AG04450 (cell line): ENCODE data around the gene MEST. TPM values are rescaled to one million over a fixed set of nuclear protein-coding genes. Genes with fewer than 3 reads are reported as not detected.

Experiments used
- CTCF ChIA-PET: fragments of 300-600, 350-600 bp; formaldehyde crosslinking; extraction: SDS; loops from one replicate; lab custom pipeline; 2022; ENCODE audit warnings: antibody characterized with exemption, inconsistent platforms; lab: Charles Lee
- POLR2A ChIA-PET: fragments of 350-600 bp; formaldehyde crosslinking; extraction: SDS; loops from one replicate; lab custom pipeline; 2021; ENCODE audit warnings: antibody characterized with exemption, inconsistent platforms; lab: Yijun Ruan, JAX
- DNase-seq: peaks from one replicate; pipeline ENCODE4 v3.0.0-alpha.2; 2011; ENCODE audit warnings: low read depth, low spot score
- H3K27ac ChIP-seq: one replicate; pipeline ENCODE4 v1.5.1; 2012; ENCODE audit warnings: low read depth, low read length, control low read depth
- H3K27me3 ChIP-seq: one replicate; pipeline ENCODE4 v1.6.0; 2012; ENCODE audit warnings: low read length; ENCODE audit not compliant: control insufficient read depth, insufficient read depth
- H3K4me3 ChIP-seq: 2 replicates; pipeline ENCODE4 v1.5.1; 2011; ENCODE audit warnings: mild to moderate bottlenecking, low read depth, low read length, control low read depth
- H3K9me3 ChIP-seq: 2 replicates; pipeline ENCODE4 v1.5.1; 2012; ENCODE audit warnings: low read length; ENCODE audit not compliant: control insufficient read depth, insufficient read depth
- polyA plus RNA-seq: library from polyadenylated mRNA; depleted of rRNA; stranded (reverse); fragments of >200 nt; gene quantifications from 2 replicates; pipeline ENCODE4 v1.2.3, GENCODE V29; 2011
- TF ChIP-seq, protein P1 (sequence below): IDR thresholded peaks from 2 replicates; pipeline ENCODE4 v1.5.1; 2011; ENCODE audit warnings: low read depth, low read length, control low read depth, inconsistent platforms

MEST gene
- polyA plus RNA-seq, 1 experiment: 293 TPM

DNA sequence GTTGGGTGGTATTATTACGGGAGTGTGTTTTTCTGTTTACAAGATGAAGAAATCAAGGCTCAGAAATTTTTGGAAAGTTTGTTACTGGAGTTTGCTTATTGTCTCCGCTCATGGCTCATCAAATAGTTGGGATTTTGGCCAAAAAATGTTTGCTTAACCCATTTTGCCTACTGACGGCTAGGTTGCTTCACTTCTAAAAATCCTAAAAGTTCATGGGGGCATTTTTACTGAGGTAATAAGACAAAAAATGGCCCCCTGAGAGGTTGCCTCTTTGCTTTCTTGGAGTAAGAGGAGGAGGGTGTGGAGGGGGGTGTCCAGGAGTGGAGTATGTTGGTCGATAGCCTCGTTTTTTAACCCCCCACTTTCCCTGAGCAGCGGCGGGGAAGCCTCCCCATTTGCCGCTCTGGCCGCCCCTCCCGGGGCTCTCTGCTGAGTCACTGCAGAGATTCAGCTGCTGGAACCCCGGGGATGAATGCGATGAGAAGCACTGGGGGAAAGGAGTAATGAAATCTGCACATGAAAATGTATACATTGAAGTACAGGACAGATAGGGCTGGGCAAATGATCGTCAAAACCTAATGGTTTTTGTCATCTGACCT, 1.5 kb downstream of the MEST start:
- no peaks in the 10 kb centered on the region for H3K27me3 ChIP-seq
- ChIA-PET POLR2A (no interaction called here), CTCF (interaction anchor here (1.3 kb wide), 1 partner anchor 215 kb away, joined by 3 read pairs; no protein-coding TSS in a partner anchor)
- H3K27ac ChIP-seq: peak overlapping the region; percentile 39
- DNase-seq: no peak
- peak overlapping the region; percentile 74 for H3K4me3 ChIP-seq
- peaks cover 30% of the 10 kb centered on the region for H3K9me3 ChIP-seq
- TF ChIP-seq, protein P1, sequence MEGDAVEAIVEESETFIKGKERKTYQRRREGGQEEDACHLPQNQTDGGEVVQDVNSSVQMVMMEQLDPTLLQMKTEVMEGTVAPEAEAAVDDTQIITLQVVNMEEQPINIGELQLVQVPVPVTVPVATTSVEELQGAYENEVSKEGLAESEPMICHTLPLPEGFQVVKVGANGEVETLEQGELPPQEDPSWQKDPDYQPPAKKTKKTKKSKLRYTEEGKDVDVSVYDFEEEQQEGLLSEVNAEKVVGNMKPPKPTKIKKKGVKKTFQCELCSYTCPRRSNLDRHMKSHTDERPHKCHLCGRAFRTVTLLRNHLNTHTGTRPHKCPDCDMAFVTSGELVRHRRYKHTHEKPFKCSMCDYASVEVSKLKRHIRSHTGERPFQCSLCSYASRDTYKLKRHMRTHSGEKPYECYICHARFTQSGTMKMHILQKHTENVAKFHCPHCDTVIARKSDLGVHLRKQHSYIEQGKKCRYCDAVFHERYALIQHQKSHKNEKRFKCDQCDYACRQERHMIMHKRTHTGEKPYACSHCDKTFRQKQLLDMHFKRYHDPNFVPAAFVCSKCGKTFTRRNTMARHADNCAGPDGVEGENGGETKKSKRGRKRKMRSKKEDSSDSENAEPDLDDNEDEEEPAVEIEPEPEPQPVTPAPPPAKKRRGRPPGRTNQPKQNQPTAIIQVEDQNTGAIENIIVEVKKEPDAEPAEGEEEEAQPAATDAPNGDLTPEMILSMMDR: no peak

DNA sequence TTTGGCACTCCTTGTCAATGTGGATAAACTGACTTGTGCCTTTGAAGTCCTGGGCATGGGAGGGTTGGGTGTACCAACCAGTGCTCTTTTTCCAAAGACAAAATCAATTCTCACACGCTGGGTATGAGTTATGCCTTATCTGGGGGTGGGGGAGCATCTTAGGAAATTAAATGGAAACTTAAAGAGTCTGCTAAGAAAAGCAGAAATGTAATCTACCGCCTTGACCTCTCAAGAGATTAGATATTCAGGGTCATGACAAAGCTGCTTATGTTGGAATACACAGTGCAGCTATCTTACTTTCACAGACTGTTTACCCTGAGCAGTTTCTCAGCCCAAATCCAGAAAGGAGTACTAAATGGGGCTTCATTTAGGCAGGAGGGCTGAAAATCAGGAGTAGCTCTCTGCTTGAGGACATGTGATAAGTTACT, 2.6 kb downstream of the MEST start:
- Histone ChIP-seq H3K9me3 (peaks cover 30% of the 10 kb centered on the region), H3K4me3 (peak overlapping the region; percentile 74), H3K27me3 (no peaks in the 10 kb centered on the region), H3K27ac (no peak overlapping the region)
- ChIA-PET POLR2A (no interaction called here), CTCF (interaction anchor here (1.3 kb wide), 1 partner anchor 216 kb away, joined by 3 read pairs; no protein-coding TSS in a partner anchor)
- TF ChIP-seq, protein P1: no peak
- no peak for DNase-seq

GRCh38 chr7:130500463-130500862, 8.6 kb downstream of the MEST start:
- Histone ChIP-seq H3K27me3 (no peaks in the 10 kb centered on the region), H3K27ac (no peak overlapping the region), H3K4me3 (no peak overlapping the region), H3K9me3 (no peaks in the 10 kb centered on the region)
- ChIA-PET CTCF (interaction anchor here (1.0 kb wide), 1 partner anchor 21 kb away, joined by 3 read pairs; no protein-coding TSS in a partner anchor), POLR2A (no interaction called here)
- TF ChIP-seq, protein P1: no peak
- DNase-seq: no peak

DNA sequence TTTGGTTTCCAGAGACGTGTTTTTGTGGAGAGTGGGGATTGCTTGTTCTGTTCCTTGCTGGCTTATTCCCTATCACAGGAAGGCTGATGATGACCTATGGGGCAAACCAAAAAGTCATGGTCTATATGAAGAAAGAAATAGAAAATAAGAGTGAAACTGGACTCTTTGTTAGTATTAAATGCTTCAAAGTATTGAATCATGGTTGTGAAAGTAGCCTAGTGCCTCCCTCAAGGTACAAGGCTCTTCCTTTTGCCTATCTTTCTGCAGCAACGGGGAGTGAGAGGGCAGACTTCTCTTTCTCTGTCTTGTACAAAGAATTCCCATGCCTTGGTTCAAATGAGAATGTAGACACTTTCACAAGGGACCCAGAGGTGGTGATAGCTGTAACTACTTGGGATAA, 9.0 kb downstream of the MEST start:
- ChIA-PET CTCF (no interaction called here), POLR2A (no interaction called here)
- Histone ChIP-seq H3K27ac (no peak overlapping the region), H3K27me3 (no peaks in the 10 kb centered on the region), H3K9me3 (no peaks in the 10 kb centered on the region), H3K4me3 (no peak overlapping the region)
- DNase-seq: no peak
- TF ChIP-seq, protein P1: no peak

GRCh38 chr7:130505753-130506152, 13.9 kb downstream of the MEST start:
- no peak for DNase-seq
- no peaks in the 10 kb centered on the region for H3K27me3 ChIP-seq
- no peaks in the 10 kb centered on the region for H3K9me3 ChIP-seq
- ChIA-PET POLR2A (no interaction called here), CTCF (no interaction called here)
- H3K4me3 ChIP-seq: no peak overlapping the region
- no peak overlapping the region for H3K27ac ChIP-seq
- TF ChIP-seq, protein P1: no peak
